Stomach smooth muscle (tissue), 2 donors: Measurements from ENCODE around the gene ITPR2.

Experiments used
- H3K27ac ChIP-seq: one replicate; pipeline ENCODE4 v1.7.0; 2013; ENCODE audit warnings: mild to moderate bottlenecking, low read length, inconsistent platforms
- H3K27me3 ChIP-seq, 2 donors: one replicate each; pipeline ENCODE4 v1.7.0; 2013; ENCODE audit warnings: low read length in 2 of 2; ENCODE audit not compliant: insufficient read depth in 2 of 2, control insufficient read depth in 1 of 2
- H3K36me3 ChIP-seq, 2 donors: one replicate each; pipeline ENCODE4 v1.7.0; 2013; ENCODE audit warnings: low read length in 2 of 2; ENCODE audit not compliant: control insufficient read depth in 2 of 2, insufficient read depth in 2 of 2
- H3K4me1 ChIP-seq: one replicate; pipeline ENCODE4 v1.7.0; 2013; ENCODE audit warnings: low read length; ENCODE audit not compliant: control insufficient read depth, insufficient read depth
- H3K4me3 ChIP-seq, 2 donors: one replicate each; pipeline ENCODE4 v1.7.0; 2013; ENCODE audit warnings: low read length in 2 of 2
- H3K9ac ChIP-seq, 2 donors: one replicate each; pipeline ENCODE4 v1.7.0; 2013; ENCODE audit warnings: low read length in 2 of 2, mild to moderate bottlenecking in 1 of 2
- H3K9me3 ChIP-seq, 2 donors: one replicate each; pipeline ENCODE4 v1.7.0; 2013; ENCODE audit warnings: low read length in 2 of 2; ENCODE audit not compliant: control insufficient read depth in 2 of 2
- donor health status: healthy.
- donor health status: Pancreatic carcinoma.

Gene ITPR2

GRCh38 chr12:26302776-26303175, 530.2 kb downstream of the ITPR2 start:
- Histone ChIP-seq H3K36me3 (no peaks in the 10 kb centered on the region), H3K9ac (no peak overlapping the region), H3K27me3 (no peaks in the 10 kb centered on the region), H3K9me3 (no peaks in the 10 kb centered on the region), H3K4me3 (no peak overlapping the region), H3K27ac (no peak overlapping the region), H3K4me1 (no peaks in the 10 kb centered on the region)

- no peak overlapping the region for H3K9ac ChIP-seq
- peak overlapping the region; percentile 1 for H3K27ac ChIP-seq
- no peaks in the 10 kb centered on the region for H3K36me3 ChIP-seq
- H3K9me3 ChIP-seq = no peaks in the 10 kb centered on the region
- H3K27me3 ChIP-seq = no peaks in the 10 kb centered on the region
- H3K4me1 ChIP-seq = no peaks in the 10 kb centered on the region
- H3K4me3 ChIP-seq = no peak overlapping the region
Measured at GRCh38 chr12:26299751-26300150, 533.2 kb downstream of the ITPR2 start.

DNA sequence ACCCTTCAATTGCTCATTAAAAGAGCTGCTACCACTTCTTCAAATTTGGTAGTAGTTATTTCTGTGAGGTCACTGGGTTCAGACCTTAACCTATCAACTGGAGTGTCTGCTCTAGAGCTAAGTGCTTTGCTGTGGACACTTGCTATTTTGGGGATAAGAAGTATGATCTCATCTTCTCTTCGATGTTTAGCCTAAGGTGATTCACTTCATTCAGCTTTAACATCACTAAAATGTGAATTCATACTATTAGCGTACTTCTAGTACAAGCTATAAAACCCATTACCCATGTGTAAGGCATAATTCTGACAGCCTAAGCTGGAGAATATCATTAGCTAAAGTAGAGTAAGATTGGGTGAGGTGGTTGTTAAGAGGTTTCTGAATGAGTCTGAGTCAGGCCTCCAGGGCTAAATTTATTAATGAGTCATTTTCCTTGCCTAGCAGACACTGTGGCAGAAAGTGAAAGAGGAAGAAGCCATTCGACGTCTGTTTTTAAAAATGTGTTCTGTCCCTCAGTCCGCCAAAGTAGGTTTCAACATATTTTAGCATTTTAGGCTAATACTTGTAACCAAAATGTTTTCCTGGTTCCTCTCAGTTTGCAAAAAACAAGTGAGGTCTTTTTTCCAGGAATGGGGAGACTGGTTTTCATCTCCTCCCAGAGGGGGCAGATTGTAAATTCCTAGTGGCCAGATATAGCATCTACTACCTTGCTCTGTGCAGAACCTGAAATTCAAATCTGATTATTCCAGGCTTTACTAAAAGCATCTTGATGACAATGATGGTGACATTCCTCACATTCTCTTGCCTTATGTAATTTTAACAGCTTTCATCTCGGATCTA, 534.0 kb downstream of the ITPR2 start:
- Histone ChIP-seq H3K27ac (peak overlapping the region; percentile 1), H3K9me3 (no peaks in the 10 kb centered on the region), H3K27me3 (no peaks in the 10 kb centered on the region), H3K9ac (peak overlapping the region in 1 of 2 donors; percentile 16), H3K36me3 (no peaks in the 10 kb centered on the region), H3K4me1 (no peaks in the 10 kb centered on the region), H3K4me3 (peak overlapping the region; percentile 31 to 58)

DNA sequence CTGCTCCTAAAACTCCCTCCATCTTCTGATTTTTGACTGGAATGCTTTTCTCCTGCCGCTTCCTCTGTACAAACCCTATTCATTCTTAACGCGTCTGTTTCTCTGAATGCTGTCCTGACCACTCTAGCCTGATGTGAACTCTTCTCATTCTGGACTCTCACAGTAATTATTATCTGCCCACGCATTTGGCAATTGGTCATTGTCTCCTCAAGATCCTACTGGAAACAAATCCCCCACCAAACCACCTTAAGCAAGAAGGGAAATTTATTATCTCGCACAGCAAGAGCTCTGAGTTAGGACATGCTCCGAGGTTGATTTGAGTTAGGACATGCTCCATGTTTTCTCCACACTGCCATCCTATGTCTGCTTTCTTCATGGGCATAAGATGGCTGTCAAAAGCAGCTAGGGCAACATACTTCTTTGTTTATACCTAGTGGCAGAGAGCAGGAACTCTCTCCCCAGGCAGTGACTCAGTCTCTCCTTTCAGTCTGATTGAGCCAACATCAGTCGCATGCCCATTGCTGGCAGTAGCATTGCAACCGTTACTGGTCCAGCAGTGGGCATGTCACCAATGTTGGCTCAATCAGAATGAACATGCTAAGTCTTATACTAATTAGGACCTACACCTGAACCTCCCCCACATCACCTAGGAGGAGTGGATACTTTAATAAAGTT, 535.5 kb downstream of the ITPR2 start:
- no peaks in the 10 kb centered on the region for H3K36me3 ChIP-seq
- no peak overlapping the region for H3K27ac ChIP-seq
- H3K9ac ChIP-seq = no peak overlapping the region
- H3K4me1 ChIP-seq = no peaks in the 10 kb centered on the region
- no peaks in the 10 kb centered on the region for H3K27me3 ChIP-seq
- H3K9me3 ChIP-seq = no peaks in the 10 kb centered on the region
- H3K4me3 ChIP-seq = no peak overlapping the region

DNA sequence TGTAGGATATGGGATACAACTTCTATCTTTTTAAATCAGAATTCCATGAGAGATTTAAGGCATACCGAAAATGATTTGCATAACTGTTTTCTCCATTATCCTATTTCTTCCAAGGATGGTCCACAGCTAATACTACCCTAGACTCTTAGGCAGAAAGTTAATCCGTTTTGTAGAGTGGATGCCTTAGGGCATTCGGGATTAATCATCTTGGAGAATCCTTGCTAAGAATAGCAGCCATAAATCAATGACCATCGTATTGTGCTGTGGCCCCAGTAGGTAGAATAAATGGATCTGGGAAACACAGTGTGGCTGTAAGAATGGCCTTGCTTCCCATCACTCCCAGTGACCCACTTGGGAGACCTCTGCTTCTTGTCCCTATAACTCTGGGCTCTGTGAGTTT, 538.0 kb downstream of the ITPR2 start:
- H3K36me3 ChIP-seq = no peaks in the 10 kb centered on the region
- no peaks in the 10 kb centered on the region for H3K4me1 ChIP-seq
- no peaks in the 10 kb centered on the region for H3K9me3 ChIP-seq
- H3K4me3 ChIP-seq = no peak overlapping the region
- no peak overlapping the region for H3K27ac ChIP-seq
- no peaks in the 10 kb centered on the region for H3K27me3 ChIP-seq
- no peak overlapping the region for H3K9ac ChIP-seq

DNA sequence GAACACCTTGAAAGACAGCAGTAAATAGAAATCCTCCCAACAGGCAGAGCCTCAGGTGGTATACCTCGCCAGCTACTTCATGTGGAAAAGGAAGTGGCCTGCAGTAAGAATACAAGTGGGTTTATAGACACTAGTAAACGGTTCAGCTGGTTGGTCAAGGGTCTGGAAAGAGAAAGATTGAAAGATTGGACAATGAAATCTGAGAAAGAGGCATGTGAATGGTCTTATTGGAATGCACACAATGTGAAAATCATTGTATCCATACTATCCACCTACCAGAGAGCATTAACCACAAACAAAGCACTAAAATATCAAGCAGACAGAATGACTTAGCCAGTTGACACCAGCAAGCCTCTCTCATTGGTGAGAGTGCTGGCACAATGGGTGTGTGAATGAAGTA, 539.4 kb downstream of the ITPR2 start:
- H3K36me3 ChIP-seq = no peaks in the 10 kb centered on the region
- no peak overlapping the region for H3K9ac ChIP-seq
- H3K4me3 ChIP-seq = no peak overlapping the region
- no peaks in the 10 kb centered on the region for H3K27me3 ChIP-seq
- H3K4me1 ChIP-seq = no peaks in the 10 kb centered on the region
- H3K9me3 ChIP-seq = no peaks in the 10 kb centered on the region
- no peak overlapping the region for H3K27ac ChIP-seq

DNA sequence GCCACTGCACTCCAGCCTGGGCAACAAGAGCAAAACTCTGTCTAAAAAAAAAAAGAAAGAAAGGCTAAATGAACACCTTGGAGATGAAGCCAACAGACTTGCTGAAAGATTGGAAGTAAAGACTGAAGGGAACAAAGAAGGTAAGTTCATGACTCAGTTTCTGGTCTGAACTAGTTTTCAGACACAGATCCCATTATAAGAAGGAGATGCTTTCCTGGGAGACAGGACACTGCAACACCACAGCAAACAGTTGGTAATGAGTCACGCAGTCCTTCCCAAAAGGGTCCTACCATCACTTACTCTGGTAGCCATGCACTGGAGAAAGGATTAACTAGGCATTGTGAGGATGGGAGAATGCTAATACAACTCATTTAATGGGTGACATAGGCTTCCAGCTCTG, 540.4 kb downstream of the ITPR2 start:
- Histone ChIP-seq H3K27me3 (no peaks in the 10 kb centered on the region), H3K36me3 (no peaks in the 10 kb centered on the region), H3K27ac (no peak overlapping the region), H3K4me1 (peaks cover 5% of the 10 kb centered on the region), H3K9me3 (no peaks in the 10 kb centered on the region), H3K4me3 (no peak overlapping the region), H3K9ac (no peak overlapping the region)

- Histone ChIP-seq H3K27ac (no peak overlapping the region), H3K36me3 (no peaks in the 10 kb centered on the region), H3K4me3 (no peak overlapping the region), H3K4me1 (peaks cover 7% of the 10 kb centered on the region), H3K9ac (no peak overlapping the region), H3K27me3 (no peaks in the 10 kb centered on the region), H3K9me3 (peaks cover 0 to 3% of the 10 kb centered on the region in 2 donors)
Measured at GRCh38 chr12:26290565-26290964, 542.4 kb downstream of the ITPR2 start.

DNA sequence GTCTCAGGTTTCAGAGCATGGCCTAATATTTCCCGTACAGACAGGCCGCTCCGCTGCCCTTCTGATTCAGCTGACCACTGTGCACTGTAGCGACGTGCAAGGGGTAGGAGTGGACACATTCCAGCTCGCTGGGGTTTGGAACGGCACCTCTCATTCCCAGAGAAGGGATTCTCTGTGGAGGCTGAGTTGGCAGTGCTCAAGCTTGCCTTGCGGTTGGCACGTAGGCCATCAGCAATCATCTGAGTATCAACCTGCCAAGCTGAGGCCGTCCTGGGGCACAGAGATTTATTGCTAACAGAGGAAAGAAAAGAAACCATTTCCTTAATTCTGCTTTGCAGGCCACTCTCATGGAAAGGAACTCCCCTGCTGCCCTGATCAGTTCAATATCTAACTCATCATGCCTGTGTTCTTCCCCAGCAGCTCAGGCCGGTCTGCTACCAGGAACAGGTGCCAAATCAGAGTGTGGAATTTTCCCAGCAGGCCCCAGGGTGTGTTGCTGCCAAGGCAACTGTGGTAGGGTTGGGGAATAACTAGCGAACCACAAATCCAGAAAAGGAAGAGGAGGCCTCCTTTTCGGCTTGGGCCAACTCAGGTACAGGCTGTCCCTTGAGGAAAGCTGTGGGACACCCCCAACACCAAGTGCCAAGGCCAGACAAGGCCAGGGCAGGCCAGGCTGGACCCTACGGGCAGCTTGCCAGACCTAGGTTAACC, 545.2 kb downstream of the ITPR2 start:
- no peak overlapping the region for H3K4me3 ChIP-seq
- H3K9ac ChIP-seq = no peak overlapping the region
- peaks cover 0 to 5% of the 10 kb centered on the region in 2 donors for H3K9me3 ChIP-seq
- H3K27ac ChIP-seq = peak overlapping the region; percentile 11
- no peaks in the 10 kb centered on the region for H3K36me3 ChIP-seq
- H3K4me1 ChIP-seq = peaks cover 7% of the 10 kb centered on the region
- H3K27me3 ChIP-seq = no peaks in the 10 kb centered on the region
